Transverse colon (tissue), 4 donors: Measurements from ENCODE around the gene EGF.

Experiments
- EP300 ChIP-seq: sonication (generic); formaldehyde crosslinking; IDR thresholded peaks from one replicate; pipeline ENCODE4 v1.6.1; 2017; ENCODE audit warnings: antibody characterized with exemption, low read depth
- POLR2A ChIP-seq: fragments of 450-650 bp; IDR thresholded peaks from one replicate; pipeline ENCODE4 v1.6.1; 2016; ENCODE audit warnings: antibody characterized with exemption, mild to moderate bottlenecking, moderate library complexity
- POLR2AphosphoS5 ChIP-seq, 3 donors: sonication (generic); formaldehyde crosslinking; IDR thresholded peaks; one replicate each; pipeline ENCODE4 v1.6.1; 2016; ENCODE audit warnings: antibody characterized with exemption in 3 of 3
- TF ChIP-seq, protein P1 (sequence below), 5 experiments: fragments of 200-600 bp in 3 of 5; fragments of 450-650 bp in 2 of 5; sonication (generic) in 3 of 5; IDR thresholded peaks; 1 replicate in 2 of 5; 2 replicates in 3 of 5; pipeline ENCODE4 v1.5.1; 2016 to 2017; ENCODE audit warnings: antibody characterized with exemption in 5 of 5, inconsistent platforms in 3 of 5, mild to moderate bottlenecking in 2 of 5, moderate library complexity in 1 of 5

GRCh38 chr4:109969087-109969486 is 56.4 kb downstream of the EGF start:
- TF ChIP-seq, protein P1, sequence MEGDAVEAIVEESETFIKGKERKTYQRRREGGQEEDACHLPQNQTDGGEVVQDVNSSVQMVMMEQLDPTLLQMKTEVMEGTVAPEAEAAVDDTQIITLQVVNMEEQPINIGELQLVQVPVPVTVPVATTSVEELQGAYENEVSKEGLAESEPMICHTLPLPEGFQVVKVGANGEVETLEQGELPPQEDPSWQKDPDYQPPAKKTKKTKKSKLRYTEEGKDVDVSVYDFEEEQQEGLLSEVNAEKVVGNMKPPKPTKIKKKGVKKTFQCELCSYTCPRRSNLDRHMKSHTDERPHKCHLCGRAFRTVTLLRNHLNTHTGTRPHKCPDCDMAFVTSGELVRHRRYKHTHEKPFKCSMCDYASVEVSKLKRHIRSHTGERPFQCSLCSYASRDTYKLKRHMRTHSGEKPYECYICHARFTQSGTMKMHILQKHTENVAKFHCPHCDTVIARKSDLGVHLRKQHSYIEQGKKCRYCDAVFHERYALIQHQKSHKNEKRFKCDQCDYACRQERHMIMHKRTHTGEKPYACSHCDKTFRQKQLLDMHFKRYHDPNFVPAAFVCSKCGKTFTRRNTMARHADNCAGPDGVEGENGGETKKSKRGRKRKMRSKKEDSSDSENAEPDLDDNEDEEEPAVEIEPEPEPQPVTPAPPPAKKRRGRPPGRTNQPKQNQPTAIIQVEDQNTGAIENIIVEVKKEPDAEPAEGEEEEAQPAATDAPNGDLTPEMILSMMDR (IDR thresholded peaks at IDR 0.05): no peak
- TF ChIP-seq POLR2A: no peak
- TF ChIP-seq POLR2AphosphoS5 (IDR thresholded peaks at IDR 0.05): no peak
- TF ChIP-seq EP300: no peak
